Myocyte (in vitro differentiated cells): ENCODE data around the gene TRAF3IP3. TPM values are rescaled to one million over a fixed set of nuclear protein-coding genes. Genes with fewer than 3 reads are reported as not detected.

ENCODE experiments used
- DNase-seq: peaks from one replicate; pipeline ENCODE4 v3.0.0-alpha.2; 2012; ENCODE audit warnings: low read depth
- total RNA-seq: library from RNA; depleted of rRNA; stranded (reverse); fragments of >200 nt; gene quantifications from 2 replicates; pipeline ENCODE4 v1.2.3, GENCODE V29; 2014

TRAF3IP3 gene
- total RNA-seq, 1 donor from 2014 or later: 0.03 TPM

GRCh38 chr1:209737118-209737505 is 18.7 kb upstream of the TRAF3IP3 start:
- no peak for DNase-seq

- DNase-seq: no peak
These were observed 17.6 kb upstream of the TRAF3IP3 start for GRCh38 chr1:209738270-209738669.

GRCh38 chr1:209741193-209741592 is 14.7 kb upstream of the TRAF3IP3 start:
- no peak for DNase-seq

DNA sequence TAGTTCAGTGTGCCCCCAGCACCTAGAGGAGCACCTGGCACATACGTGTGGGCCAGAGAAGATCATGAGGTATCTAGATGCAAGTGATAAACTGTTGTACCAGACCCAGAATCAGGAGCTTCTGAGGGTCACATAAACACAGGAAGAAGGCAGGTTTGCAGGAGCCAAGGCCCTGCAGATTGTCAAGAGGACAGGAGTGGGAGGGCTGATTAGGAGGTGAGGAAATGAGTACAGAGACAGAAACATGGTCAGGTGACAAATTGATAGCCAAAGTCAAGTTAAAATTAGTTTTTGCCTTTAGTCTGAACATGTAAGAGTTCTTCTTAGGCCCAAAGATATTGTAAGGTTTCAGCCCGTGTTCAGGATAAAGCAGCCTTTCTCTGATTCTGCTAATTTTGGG is 14.0 kb upstream of the TRAF3IP3 start:
- no peak for DNase-seq

DNA sequence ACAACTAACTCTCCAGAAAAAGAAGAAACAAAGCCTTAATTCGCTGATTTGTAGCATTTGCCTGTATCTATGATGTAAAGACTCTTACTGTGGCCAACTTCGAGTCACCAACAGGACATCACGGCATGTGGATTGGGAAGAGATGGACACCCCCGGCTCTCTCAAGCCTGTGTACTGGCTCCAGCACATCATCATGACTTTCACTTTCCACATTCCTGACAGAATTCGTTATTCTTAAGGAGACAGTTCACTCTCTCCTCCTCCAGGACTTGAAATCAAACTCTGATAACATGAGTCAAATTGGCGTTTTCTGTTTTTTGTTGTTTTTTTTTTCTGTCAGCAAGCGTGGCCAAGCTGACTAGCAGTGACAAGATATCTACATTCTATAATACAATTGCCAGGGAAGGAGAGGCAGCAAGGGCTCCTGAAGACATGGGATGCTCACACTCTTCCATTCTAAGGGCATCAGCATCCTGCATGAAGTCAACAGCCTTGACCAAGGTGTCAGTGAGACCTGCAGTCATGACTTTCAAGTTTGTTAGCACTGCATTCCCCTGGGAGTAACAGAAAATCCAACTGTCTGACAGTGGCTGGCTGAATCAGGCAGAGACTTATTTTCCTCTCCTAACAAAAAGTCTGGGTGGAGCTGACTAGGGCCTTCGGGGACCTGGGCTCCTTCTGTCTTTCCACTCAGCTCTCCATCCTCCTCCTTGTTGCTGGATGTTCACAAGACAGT is 13.3 kb upstream of the TRAF3IP3 start:
- DNase-seq: peak; percentile 26

DNA sequence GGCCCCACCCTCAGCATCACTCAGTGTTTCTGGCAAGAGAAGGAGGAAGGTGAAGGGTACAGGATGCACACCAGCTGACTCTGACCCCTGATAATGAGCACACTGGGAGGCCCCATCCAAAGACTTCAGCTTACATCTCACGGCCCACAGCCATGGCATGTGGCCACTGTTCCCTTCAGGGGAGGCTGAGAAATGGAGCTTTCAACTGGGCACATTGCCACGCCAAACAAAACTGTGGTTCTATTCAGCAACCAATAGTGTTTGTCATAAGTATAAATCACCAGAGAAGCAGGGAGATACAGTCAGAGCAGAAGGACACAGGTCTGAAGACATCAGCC is 12.7 kb upstream of the TRAF3IP3 start:
- DNase-seq: peak; percentile 50

GRCh38 chr1:209746451-209747165 is 9.2 kb upstream of the TRAF3IP3 start:
- DNase-seq: no peak

GRCh38 chr1:209747580-209748262 is 8.1 kb upstream of the TRAF3IP3 start:
- DNase-seq: peak; percentile 79

GRCh38 chr1:209748620-209749019 is 7.2 kb upstream of the TRAF3IP3 start:
- DNase-seq: no peak

GRCh38 chr1:209749205-209749604 is 6.6 kb upstream of the TRAF3IP3 start:
- DNase-seq: no peak

DNA sequence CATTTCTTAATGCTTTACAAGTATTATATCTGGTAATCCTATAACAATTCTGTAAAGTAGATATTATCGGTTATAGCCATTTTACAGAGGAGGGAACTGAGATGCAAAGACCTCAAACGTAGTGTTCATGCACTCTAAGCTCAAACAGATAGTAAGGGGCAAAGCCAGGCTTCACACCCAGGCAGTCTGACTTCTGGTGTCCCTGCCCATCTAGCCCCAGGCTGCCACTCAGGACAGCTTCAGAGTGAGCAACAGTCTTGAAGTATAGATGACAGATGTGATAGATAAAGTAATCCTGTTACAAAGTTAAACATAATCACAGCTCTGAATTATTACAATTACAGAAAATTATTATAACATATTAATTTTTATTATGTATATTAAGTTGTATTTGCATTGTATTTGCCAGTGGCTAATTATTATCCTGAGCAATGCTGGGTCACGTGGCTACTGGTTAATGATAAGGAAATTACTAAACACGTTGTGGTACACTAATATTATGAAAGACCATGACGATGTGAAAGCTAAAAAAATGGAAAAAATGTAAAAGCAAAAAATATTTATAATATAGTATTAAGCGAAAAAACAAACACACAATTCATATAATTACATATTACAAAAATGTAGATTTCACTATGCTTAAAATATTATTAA is 6.1 kb upstream of the TRAF3IP3 start:
- no peak for DNase-seq

DNA sequence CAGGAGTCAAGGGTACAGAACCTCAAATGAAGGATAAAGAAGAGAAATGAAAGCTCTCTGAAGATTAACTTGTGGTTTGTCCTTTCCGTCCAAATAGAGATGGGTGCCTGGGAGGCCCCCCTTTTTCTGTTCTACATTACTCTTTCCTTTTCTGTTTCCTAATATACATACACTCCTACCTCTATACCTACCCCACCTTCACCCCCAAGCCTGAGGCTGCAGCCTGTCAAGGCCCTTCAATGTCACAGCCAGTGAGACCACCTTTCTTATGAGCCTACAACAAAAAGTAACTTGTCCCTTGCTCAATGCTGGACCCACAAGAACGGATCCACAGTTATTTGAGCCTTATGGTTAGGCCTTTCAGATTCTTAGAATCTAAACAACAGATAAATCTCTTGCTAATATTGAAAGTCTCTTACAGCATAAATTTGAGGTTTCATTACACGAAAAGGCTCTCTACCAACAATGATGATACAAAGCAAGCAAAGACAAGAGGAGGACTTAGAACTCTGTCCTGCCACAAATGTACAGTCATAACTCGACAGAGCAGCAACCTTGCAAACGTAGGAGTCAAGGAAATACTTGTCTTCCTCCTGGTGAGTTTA is 4.1 kb upstream of the TRAF3IP3 start:
- DNase-seq: no peak

DNA sequence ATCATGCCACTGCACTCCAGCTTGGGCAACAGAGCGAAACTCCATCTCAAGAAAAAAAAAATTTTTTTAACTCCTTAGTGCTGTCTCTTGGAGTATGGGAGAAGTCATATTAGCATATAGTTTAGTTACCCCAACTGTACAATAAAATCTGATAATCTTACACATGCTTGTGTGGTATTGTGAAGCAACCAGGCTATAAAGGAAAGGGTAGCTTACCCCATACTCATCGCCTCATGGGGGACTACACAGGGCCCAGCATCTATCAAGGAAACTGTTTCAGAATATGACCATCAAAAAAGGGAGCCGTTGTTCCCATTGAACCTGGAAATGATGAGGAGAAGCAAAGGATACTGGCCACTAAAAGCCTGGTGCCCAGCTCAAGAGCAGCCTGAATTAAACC is 3.0 kb upstream of the TRAF3IP3 start:
- no peak for DNase-seq

- DNase-seq: no peak
These were observed 597 bp upstream of the TRAF3IP3 start for GRCh38 chr1:209755256-209755655.

- no peak for DNase-seq
These were observed 977 bp downstream of the TRAF3IP3 start for GRCh38 chr1:209756615-209757445.

DNA sequence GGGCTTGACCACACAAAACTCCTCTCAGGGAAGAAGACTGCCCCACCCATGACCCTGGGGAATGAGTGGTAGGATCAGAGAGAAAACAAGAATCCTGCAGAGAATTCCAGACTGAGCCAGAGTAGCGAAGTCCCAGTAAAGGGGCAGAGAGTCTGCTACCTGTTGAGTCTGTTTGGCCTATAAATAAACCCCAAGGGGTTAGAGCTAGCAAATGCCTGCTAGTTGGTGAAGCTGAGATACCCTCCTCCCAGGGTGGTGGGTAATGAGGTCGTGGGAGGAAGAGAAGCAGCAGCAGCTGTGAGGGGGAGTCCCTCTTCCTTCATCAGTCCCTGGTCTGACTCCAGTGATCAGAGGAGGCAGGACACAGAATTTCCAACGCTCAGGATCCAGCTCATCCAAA is 2.5 kb downstream of the TRAF3IP3 start:
- DNase-seq: no peak

- DNase-seq: peak; percentile 57
These were observed 4.0 kb downstream of the TRAF3IP3 start for GRCh38 chr1:209759829-209760359.

DNA sequence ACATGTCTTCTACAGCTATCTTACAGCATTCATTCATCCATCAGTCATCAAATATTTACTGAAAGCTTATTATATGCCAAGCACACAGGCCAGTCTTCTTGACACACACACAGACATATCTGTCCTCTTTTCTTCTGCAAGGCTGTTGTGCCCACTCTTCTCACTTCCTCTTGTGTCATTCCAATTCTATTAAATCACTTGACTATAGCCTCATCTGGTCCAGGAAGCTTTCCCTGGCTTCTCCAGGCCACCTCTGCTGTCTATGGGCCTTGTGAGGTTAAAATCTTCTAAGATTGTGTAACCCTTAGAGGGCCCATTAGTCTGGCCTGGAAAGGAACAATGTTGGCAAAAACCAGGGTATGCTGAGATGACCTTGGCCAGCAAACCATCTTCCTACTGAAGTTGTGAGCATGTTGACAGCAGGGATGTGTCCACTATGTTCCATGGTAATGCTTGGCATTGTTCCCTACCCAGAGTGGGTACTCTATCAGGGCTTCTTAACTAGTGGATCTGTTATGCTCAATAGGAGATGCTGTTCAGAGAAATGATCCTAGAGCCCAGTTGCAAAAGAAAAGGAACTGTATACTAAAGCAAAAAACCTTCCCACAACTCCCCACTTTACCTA is 5.3 kb downstream of the TRAF3IP3 start:
- DNase-seq: no peak

DNA sequence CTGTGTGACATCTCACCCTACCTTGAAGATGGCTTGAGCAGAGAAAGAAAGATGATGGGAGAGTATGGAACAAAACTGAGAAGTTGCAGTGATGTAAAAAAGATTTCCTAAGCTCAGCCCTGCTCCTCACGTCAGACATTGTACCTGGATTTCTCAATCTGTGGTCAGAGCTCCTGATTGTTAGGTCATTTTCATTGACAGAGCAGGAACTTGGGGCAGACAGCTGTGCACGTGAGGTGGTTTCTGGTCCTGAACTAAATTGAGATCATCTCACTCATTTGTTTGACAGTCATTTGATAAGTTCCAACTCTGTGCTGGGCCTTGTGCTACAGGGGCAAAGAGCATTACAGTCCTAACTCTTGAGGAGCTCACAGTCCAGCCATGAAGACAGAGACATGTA is 10.2 kb downstream of the TRAF3IP3 start:
- no peak for DNase-seq

GRCh38 chr1:209767096-209767495 is 11.2 kb downstream of the TRAF3IP3 start:
- DNase-seq: no peak
